Tibial artery (tissue), 4 donors: ENCODE results near the gene MAPRE2.

Experiments
- DNase-seq, 2 donors: peaks; one replicate each; pipeline ENCODE4 v3.0.0-alpha.2; 2019
- H3K27ac ChIP-seq, 2 donors: fragments of 200-600 bp; sonication (generic) in 1 of 2; 1 replicate in 1 of 2; 2 replicates in 1 of 2; pipeline ENCODE4 v1.5.1; 2018 to 2019; ENCODE audit warnings: mild to moderate bottlenecking in 1 of 2
- H3K27me3 ChIP-seq, 2 donors: fragments of 200-600 bp; sonication (generic) in 1 of 2; one replicate each; pipeline versions ENCODE4 v1.5.1 to v1.6.0; 2016 to 2019
- H3K36me3 ChIP-seq, 3 donors: fragments of 200-600 bp; sonication (generic) in 2 of 3; one replicate each; pipeline ENCODE4 v1.5.1; 2016 to 2019; ENCODE audit warnings: mild to moderate bottlenecking in 2 of 3
- H3K4me1 ChIP-seq, 4 donors: fragments of 200-600 bp; sonication (generic) in 2 of 4; 1 replicate in 3 of 4; 2 replicates in 1 of 4; pipeline ENCODE4 v1.5.1; 2016 to 2019
- H3K4me3 ChIP-seq, 2 donors: fragments of 200-600 bp; sonication (generic) in 1 of 2; 1 replicate in 1 of 2; 2 replicates in 1 of 2; pipeline ENCODE4 v1.5.1; 2018 to 2019; ENCODE audit warnings: mild to moderate bottlenecking in 2 of 2
- H3K9me3 ChIP-seq, 3 donors: fragments of 200-600 bp; sonication (generic) in 1 of 3; one replicate each; pipeline ENCODE4 v1.5.1; 2016 to 2019
- intact Hi-C: fragments of 100-400 bp; cut with DNase I; formaldehyde crosslinking; loops from one replicate; pipeline ENCODE4 v1.15.0; 2023; ENCODE audit warnings: low total_unique reads
- TF ChIP-seq, protein P1 (sequence below), 2 experiments: fragments of 200-600 bp in 1 of 2; fragments of 450-650 bp in 1 of 2; IDR thresholded peaks; one replicate each; pipeline ENCODE4 v1.5.1; 2017 to 2019; ENCODE audit warnings: antibody characterized with exemption in 2 of 2, mild to moderate bottlenecking in 1 of 2, moderate library complexity in 1 of 2

MAPRE2 gene

DNA sequence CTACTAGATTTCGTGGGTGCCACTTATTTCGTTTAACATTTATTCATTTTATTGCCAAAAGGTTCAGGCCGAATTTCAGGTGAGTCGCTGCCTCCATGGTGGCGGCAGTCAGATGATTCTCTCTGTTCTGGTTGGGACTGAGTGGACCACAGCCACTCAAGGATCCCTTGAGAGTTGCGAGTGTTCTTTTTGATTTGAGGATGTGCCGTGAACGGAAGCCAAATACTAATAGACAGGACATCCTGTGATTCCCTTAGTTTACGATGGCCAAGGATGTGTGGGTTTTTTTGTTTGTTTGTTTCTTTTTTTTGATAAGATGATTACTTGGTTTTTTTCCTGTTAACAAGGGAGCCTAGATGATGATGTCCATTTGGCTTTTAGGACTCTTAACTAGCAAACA is 13.2 kb downstream of the MAPRE2 start:
- TF ChIP-seq, protein P1, sequence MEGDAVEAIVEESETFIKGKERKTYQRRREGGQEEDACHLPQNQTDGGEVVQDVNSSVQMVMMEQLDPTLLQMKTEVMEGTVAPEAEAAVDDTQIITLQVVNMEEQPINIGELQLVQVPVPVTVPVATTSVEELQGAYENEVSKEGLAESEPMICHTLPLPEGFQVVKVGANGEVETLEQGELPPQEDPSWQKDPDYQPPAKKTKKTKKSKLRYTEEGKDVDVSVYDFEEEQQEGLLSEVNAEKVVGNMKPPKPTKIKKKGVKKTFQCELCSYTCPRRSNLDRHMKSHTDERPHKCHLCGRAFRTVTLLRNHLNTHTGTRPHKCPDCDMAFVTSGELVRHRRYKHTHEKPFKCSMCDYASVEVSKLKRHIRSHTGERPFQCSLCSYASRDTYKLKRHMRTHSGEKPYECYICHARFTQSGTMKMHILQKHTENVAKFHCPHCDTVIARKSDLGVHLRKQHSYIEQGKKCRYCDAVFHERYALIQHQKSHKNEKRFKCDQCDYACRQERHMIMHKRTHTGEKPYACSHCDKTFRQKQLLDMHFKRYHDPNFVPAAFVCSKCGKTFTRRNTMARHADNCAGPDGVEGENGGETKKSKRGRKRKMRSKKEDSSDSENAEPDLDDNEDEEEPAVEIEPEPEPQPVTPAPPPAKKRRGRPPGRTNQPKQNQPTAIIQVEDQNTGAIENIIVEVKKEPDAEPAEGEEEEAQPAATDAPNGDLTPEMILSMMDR (IDR thresholded peaks at IDR 0.05), result no peak
- H3K36me3 ChIP-seq, result no peaks in the 10 kb centered on the region
- H3K4me1 ChIP-seq, result peaks cover 0 to 48% (median 27%) of the 10 kb centered on the region in 4 donors
- intact Hi-C loops, result no loop called here
- H3K4me3 ChIP-seq, result no peak overlapping the region
- no peaks in the 10 kb centered on the region for H3K9me3 ChIP-seq
- no peaks in the 10 kb centered on the region for H3K27me3 ChIP-seq
- H3K27ac ChIP-seq, result no peak overlapping the region
- no peak for DNase-seq

DNA sequence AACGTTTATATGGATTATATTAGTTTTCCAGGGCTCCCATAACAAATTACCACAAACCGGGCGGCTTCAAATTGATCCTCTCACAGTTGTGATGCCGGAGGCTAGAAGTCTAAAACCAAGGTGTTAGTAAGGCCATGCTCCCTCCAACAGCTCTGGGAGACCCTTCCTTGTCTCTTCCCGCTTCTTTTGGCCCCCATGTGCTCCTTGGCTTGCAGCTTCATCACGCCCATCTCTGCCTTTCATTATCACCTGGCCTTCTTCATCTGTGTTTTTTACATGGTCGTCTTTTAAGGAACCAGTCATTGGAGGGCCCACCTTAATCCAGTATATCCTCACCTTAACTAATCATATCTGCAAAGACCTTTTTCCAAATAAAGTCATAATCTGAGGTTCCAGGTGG is 13.9 kb downstream of the MAPRE2 start:
- TF ChIP-seq, protein P1 (IDR thresholded peaks at IDR 0.05), result no peak
- Histone ChIP-seq H3K4me3 (no peak overlapping the region), H3K27me3 (no peaks in the 10 kb centered on the region), H3K36me3 (no peaks in the 10 kb centered on the region), H3K9me3 (no peaks in the 10 kb centered on the region), H3K4me1 (peaks cover 0 to 48% (median 33%) of the 10 kb centered on the region in 4 donors), H3K27ac (no peak overlapping the region)
- intact Hi-C loops, result no loop called here
- no peak for DNase-seq

DNA sequence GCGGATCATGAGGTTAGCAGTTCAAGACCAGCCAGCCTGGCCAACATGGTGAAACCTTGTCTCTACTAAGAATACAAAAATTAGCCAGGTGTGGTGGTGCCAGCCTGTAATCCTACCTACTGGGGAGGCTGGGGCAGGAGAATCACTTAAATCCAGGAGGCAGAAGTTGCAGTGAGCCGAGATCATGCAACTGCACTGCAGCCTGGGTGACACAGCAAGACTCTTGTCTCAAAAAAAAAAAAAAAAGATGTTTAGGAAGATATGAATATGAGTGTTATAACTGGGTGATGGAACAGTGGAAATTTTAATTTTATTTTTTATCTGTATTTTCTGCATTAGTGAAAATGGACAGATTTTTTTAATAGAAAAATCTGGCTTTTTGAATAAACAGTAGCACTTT is 14.5 kb downstream of the MAPRE2 start:
- Histone ChIP-seq H3K9me3 (no peaks in the 10 kb centered on the region), H3K27ac (no peak overlapping the region), H3K4me1 (peaks cover 0 to 48% (median 31%) of the 10 kb centered on the region in 4 donors), H3K4me3 (no peak overlapping the region), H3K27me3 (no peaks in the 10 kb centered on the region), H3K36me3 (no peaks in the 10 kb centered on the region)
- DNase-seq, result no peak
- TF ChIP-seq, protein P1 (IDR thresholded peaks at IDR 0.05), result no peak
- intact Hi-C loops, result no loop called here

DNA sequence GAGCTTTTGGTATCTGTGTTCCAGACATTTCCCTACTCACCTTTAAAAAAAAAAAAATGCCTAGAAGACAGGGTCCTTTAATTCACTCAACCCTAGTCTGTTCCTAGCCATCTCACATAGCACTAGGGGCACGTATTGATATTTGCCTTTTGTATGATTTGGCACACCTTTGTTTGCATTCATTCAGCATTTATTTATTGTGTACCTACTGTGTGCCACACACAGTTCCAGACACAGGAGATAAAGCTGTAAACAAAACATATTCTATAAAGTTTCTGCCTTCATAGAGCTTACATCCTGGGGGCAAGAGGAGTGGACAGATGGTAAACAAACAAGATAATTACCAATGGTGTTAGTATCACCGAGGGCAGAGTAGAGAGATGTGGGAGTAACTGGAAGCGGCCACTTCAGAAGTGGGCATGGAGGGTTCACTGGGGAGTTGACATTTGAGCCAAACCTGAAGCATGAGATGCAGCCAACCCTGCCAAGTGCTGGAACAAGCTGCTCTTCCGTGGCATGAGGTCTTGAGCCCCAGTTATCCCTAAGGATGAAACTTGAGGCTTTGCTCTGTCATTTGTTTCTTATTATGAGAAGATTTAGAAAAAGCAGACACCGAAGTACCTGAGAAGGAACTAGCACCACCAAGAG is 18.2 kb downstream of the MAPRE2 start:
- H3K9me3 ChIP-seq, result no peaks in the 10 kb centered on the region
- TF ChIP-seq, protein P1 (IDR thresholded peaks at IDR 0.05), result no peak
- no peaks in the 10 kb centered on the region for H3K36me3 ChIP-seq
- peaks cover 0 to 30% (median 18%) of the 10 kb centered on the region in 4 donors for H3K4me1 ChIP-seq
- no peak for DNase-seq
- no peak overlapping the region for H3K27ac ChIP-seq
- intact Hi-C loops, result no loop called here
- H3K4me3 ChIP-seq, result no peak overlapping the region
- no peaks in the 10 kb centered on the region for H3K27me3 ChIP-seq

DNA sequence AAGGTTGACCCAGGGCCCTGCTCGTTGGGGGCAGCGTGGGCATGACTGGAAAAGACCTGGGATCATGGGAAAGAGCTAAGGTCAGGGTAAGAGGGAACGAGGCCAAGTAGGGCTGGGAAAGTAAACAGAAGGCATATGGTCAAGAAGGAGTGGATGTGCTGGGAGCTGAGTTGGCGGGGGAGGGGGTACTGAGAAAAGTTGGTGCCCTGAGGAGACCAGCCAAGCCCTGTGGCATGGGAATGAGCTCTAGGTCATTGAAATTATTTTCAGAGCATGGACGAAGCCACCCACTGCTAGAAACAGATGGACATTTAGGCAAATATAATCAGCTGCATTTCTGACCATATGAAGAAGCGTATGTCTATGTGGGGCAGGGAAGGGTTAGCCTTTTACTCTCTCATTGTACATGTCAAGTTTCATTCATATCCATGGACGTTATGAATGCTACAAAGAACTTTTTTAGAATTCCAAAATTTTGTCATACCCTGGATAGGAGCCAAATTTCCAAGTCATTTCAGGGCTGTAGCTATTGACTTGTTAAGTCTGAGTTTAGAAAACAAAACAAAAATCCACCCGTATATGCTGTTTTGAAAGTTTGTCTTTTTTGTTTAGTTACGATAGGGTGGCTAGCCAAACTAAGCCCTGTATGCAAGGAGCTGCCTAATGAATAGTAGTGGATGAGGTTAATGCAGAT is 19.1 kb downstream of the MAPRE2 start:
- H3K27me3 ChIP-seq, result no peaks in the 10 kb centered on the region
- TF ChIP-seq, protein P1 (IDR thresholded peaks at IDR 0.05), result no peak
- no peaks in the 10 kb centered on the region for H3K36me3 ChIP-seq
- peaks cover 0 to 30% (median 18%) of the 10 kb centered on the region in 4 donors for H3K4me1 ChIP-seq
- DNase-seq, result no peak
- intact Hi-C loops, result no loop called here
- H3K9me3 ChIP-seq, result no peaks in the 10 kb centered on the region
- no peak overlapping the region for H3K4me3 ChIP-seq
- no peak overlapping the region for H3K27ac ChIP-seq
